ENCODE measurements around the gene RBM39.
A peak's percentile ranks its signal among the peaks of the same experiment; 100 is the strongest.

RBM39 gene

GRCh38 chr20:35776513-35777101 is 34.5 kb upstream of the RBM39 start:
- DNase-seq (ENCODE audit: extremely low read depth, insufficient read length): no peak
- H3K4me3 ChIP-seq (replicated peaks; ENCODE audit: low read depth, low read length): no peak overlapping the region
- TF ChIP-seq, protein P1, sequence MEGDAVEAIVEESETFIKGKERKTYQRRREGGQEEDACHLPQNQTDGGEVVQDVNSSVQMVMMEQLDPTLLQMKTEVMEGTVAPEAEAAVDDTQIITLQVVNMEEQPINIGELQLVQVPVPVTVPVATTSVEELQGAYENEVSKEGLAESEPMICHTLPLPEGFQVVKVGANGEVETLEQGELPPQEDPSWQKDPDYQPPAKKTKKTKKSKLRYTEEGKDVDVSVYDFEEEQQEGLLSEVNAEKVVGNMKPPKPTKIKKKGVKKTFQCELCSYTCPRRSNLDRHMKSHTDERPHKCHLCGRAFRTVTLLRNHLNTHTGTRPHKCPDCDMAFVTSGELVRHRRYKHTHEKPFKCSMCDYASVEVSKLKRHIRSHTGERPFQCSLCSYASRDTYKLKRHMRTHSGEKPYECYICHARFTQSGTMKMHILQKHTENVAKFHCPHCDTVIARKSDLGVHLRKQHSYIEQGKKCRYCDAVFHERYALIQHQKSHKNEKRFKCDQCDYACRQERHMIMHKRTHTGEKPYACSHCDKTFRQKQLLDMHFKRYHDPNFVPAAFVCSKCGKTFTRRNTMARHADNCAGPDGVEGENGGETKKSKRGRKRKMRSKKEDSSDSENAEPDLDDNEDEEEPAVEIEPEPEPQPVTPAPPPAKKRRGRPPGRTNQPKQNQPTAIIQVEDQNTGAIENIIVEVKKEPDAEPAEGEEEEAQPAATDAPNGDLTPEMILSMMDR (IDR thresholded peaks at IDR 0.05; ENCODE audit: insufficient read depth, low read length, poor library complexity, severe bottlenecking): no peak
- H3K36me3 ChIP-seq (ENCODE audit: control insufficient read depth, insufficient read depth, low read length): no peaks in the 10 kb centered on the region; the same call in 1 of the 2 replicates
- no peaks in the 10 kb centered on the region for H3K27me3 ChIP-seq (replicated peaks; ENCODE audit: control insufficient read depth, insufficient read depth, low read length)

- Histone ChIP-seq H3K4me3 (replicated peaks; ENCODE audit: low read depth, low read length) (no peak overlapping the region), H3K36me3 (ENCODE audit: control insufficient read depth, insufficient read depth, low read length) (no peaks in the 10 kb centered on the region; the same call in 1 of the 2 replicates), H3K27me3 (replicated peaks; ENCODE audit: control insufficient read depth, insufficient read depth, low read length) (no peaks in the 10 kb centered on the region)
- no peak for DNase-seq (ENCODE audit: extremely low read depth, insufficient read length)
- TF ChIP-seq, protein P1 (IDR thresholded peaks at IDR 0.05; ENCODE audit: insufficient read depth, low read length, poor library complexity, severe bottlenecking): no peak
These were observed 32.3 kb upstream of the RBM39 start for GRCh38 chr20:35774391-35774790.

DNA sequence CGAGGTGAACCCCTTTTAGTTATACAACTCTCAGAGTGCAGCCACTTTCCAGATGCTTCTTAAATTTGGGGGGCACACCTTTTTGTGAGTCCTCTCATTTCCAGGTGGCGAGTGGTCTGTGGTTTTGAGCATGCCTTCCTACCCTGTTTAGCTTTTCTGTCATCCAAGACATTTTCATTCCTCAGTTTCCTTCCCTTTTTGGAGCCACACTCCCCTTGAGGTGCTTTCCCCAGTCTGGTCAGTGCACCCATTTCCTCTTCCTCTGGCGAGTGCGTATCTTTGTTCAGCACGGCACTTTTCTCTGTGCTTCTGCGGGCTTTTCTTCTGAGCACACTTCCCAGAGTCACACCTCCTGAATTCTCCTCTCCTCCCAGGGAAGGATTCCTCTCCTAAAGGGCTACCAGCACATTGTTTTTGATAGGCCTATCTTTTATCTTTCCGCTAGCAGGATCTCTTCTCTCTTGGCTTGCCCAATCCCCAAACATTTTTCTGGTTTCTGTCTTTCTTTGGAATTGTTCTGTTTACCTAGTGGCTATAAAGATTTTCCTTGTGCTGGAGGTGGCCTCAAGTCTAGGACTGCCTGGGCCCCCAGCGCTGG is 31.2 kb upstream of the RBM39 start:
- TF ChIP-seq, protein P1 (IDR thresholded peaks at IDR 0.05; ENCODE audit: insufficient read depth, low read length, poor library complexity, severe bottlenecking): no peak
- Histone ChIP-seq H3K4me3 (replicated peaks; ENCODE audit: low read depth, low read length) (peak overlapping the region; percentile 78), H3K27me3 (replicated peaks; ENCODE audit: control insufficient read depth, insufficient read depth, low read length) (no peaks in the 10 kb centered on the region), H3K36me3 (ENCODE audit: control insufficient read depth, insufficient read depth, low read length) (no peaks in the 10 kb centered on the region; the same call in 1 of the 2 replicates)
- no peak for DNase-seq (ENCODE audit: extremely low read depth, insufficient read length)

DNA sequence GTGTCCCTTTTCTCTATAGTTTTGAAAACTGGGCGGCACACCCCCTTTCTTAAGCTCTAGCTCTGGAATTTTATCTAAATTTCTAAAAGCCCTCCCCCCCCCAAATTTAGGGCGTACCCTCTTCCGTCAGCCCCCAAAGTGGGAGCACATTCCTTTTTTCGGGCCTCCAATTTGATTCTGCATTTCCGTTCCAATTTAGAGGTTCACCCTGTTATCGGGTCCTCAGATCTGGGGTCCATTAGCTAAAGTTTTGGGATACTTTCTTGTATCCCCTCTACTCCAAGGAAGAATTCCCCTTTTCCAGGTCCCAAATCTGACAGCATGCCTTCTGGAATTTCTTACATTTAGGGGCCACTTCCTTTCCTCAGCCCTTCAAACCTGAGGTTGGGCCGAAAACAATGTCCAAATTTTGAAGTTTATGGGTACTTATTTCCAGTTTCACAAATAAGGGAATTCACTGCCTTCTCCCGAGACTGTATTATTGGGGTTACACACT is 30.6 kb upstream of the RBM39 start:
- Histone ChIP-seq H3K36me3 (ENCODE audit: control insufficient read depth, insufficient read depth, low read length) (no peaks in the 10 kb centered on the region; the same call in 1 of the 2 replicates), H3K4me3 (replicated peaks; ENCODE audit: low read depth, low read length) (peak overlapping the region; percentile 78), H3K27me3 (replicated peaks; ENCODE audit: control insufficient read depth, insufficient read depth, low read length) (no peaks in the 10 kb centered on the region)
- DNase-seq (ENCODE audit: extremely low read depth, insufficient read length): no peak
- TF ChIP-seq, protein P1 (IDR thresholded peaks at IDR 0.05; ENCODE audit: insufficient read depth, low read length, poor library complexity, severe bottlenecking): no peak

DNA sequence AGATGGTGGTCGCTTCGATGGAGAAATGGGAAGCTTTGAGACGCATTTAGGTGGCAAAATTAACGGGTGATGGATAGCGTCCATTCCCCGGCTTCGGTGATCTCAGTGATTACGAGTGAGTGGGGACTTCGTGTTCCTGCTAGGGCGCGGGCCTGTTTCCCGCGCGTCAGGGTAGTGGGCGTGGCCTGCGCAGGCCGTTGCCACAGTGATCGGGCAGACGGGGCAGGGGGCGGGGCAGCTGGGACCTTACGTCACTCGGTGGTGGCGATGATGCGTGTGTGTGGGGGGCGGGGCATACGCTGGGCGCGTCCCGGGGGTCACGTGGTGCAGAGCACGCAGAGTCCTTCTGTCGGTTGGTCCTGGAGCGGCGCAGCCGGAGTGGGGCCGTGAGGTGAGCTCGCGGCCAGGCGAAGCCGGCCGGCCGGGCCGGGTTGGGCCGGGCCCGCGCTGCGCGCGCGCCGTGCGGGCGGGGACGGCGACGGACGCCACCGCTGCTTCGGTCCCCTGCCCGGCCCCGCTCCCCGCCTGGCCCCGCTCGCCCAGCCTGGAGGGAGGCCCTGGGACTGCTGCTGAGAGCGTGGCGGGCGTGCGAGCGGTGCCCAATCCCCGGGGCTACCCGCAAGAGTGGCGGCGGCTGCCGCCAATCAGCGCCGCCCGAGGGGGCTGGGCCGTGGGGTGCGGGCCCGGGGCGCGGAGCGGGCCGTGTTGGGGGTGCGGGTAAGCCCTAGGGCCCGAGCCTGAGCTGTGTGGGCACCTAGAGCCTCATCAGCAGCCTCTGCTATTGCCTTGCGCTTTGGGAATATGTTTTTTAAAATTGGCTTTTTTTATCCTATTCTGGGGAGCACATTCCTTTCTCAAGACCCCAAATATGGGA is 29.9 kb upstream of the RBM39 start, which contains the start of gene PHF20:
Gene PHF20, plus strand, starts transcription at position 327 of the 874 bp plus-strand sequence. CDS start 29,508 bp downstream, outside the sequence.
- no peaks in the 10 kb centered on the region for H3K27me3 ChIP-seq (replicated peaks; ENCODE audit: control insufficient read depth, insufficient read depth, low read length)
- DNase-seq (ENCODE audit: extremely low read depth, insufficient read length): peak; percentile 98
- TF ChIP-seq, protein P1 (IDR thresholded peaks at IDR 0.05; ENCODE audit: insufficient read depth, low read length, poor library complexity, severe bottlenecking): no peak
- no peaks in the 10 kb centered on the region; the same call in 1 of the 2 replicates for H3K36me3 ChIP-seq (ENCODE audit: control insufficient read depth, insufficient read depth, low read length)
- peak within 1 kb of the TSS; percentile 78 for H3K4me3 ChIP-seq (replicated peaks; ENCODE audit: low read depth, low read length)
